NCI-H2196 treated with DMSO at 0.1 percent for 48 hours (cell line): ENCODE measurements around the gene NUBPL.
"Not testable (repeated sequence)": the region's sequence is repeated elsewhere in the genome, so short reads cannot be mapped to it uniquely, and the experiment has no call there.

Experiments used
- DNase-seq: peaks from one replicate; lab custom pipeline; 2025; ENCODE audit not compliant: unreplicated experiment; lab: John Stamatoyannopoulos, UW

NUBPL gene

GRCh38 chr14:31876741-31877140 lies 315.5 kb downstream of the NUBPL start:
- DNase-seq, result no peak

- DNase-seq, result no peak
These were observed 316.1 kb downstream of the NUBPL start for GRCh38 chr14:31877255-31877798.

- no peak for DNase-seq
These were observed 318.6 kb downstream of the NUBPL start for GRCh38 chr14:31879661-31880348.

- DNase-seq, result no peak
These were observed 319.7 kb downstream of the NUBPL start for GRCh38 chr14:31880935-31881334.

- DNase-seq, result no peak
These were observed 320.5 kb downstream of the NUBPL start for GRCh38 chr14:31881531-31882310.

- no peak for DNase-seq
These were observed 323.0 kb downstream of the NUBPL start for GRCh38 chr14:31884238-31884637.

GRCh38 chr14:31884776-31885379 lies 323.7 kb downstream of the NUBPL start:
- DNase-seq, result no peak

GRCh38 chr14:31886156-31886835 lies 325.1 kb downstream of the NUBPL start:
- no peak for DNase-seq

GRCh38 chr14:31887929-31888580 lies 326.9 kb downstream of the NUBPL start:
- no peak for DNase-seq

- DNase-seq, result no peak
These were observed 328.1 kb downstream of the NUBPL start for GRCh38 chr14:31889297-31889696.

- DNase-seq, result not testable (repeated sequence)
These were observed 329.0 kb downstream of the NUBPL start for GRCh38 chr14:31890202-31890601.

- DNase-seq, result no peak
These were observed 332.1 kb downstream of the NUBPL start for GRCh38 chr14:31893221-31893757.

GRCh38 chr14:31894351-31894750 lies 333.1 kb downstream of the NUBPL start:
- no peak for DNase-seq

- no peak for DNase-seq
These were observed 334.0 kb downstream of the NUBPL start for GRCh38 chr14:31895206-31895605.

GRCh38 chr14:31895646-31896045 lies 334.4 kb downstream of the NUBPL start:
- DNase-seq, result no peak

GRCh38 chr14:31897581-31898186 lies 336.5 kb downstream of the NUBPL start:
- no peak for DNase-seq

- no peak for DNase-seq
These were observed 337.8 kb downstream of the NUBPL start for GRCh38 chr14:31898838-31899528.

GRCh38 chr14:31902002-31902401 lies 340.8 kb downstream of the NUBPL start:
- DNase-seq, result no peak

GRCh38 chr14:31902945-31903646 lies 341.9 kb downstream of the NUBPL start:
- DNase-seq, result no peak
